ENCODE data around the gene ALAS1.

DNA sequence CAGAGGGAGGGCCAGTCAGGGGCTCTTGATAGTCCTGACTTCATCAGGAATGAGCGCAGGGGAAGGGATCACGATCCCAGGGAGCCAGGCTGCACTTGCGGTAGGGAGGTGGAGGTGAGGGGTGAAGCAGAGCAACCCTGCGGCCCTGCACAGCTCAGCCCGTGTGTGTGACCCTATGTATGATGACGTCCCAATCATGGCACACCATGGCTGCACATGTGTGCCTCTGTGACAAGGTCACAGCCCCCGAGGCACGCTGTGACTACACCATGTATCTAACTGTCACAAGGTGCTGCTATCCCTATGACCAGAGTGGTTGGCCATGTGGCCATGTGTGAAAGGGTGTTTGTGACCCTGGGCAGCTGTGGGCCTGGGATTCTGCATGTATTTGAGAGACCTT is 13.3 kb upstream of the ALAS1 start:
- TF ChIP-seq, protein P1, sequence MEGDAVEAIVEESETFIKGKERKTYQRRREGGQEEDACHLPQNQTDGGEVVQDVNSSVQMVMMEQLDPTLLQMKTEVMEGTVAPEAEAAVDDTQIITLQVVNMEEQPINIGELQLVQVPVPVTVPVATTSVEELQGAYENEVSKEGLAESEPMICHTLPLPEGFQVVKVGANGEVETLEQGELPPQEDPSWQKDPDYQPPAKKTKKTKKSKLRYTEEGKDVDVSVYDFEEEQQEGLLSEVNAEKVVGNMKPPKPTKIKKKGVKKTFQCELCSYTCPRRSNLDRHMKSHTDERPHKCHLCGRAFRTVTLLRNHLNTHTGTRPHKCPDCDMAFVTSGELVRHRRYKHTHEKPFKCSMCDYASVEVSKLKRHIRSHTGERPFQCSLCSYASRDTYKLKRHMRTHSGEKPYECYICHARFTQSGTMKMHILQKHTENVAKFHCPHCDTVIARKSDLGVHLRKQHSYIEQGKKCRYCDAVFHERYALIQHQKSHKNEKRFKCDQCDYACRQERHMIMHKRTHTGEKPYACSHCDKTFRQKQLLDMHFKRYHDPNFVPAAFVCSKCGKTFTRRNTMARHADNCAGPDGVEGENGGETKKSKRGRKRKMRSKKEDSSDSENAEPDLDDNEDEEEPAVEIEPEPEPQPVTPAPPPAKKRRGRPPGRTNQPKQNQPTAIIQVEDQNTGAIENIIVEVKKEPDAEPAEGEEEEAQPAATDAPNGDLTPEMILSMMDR (IDR thresholded peaks at IDR 0.05): no peak
- no peak for TF ChIP-seq POLR2AphosphoS5 (IDR thresholded peaks at IDR 0.05)
- no peak for TF ChIP-seq POLR2A (IDR thresholded peaks at IDR 0.05)

Measured in gastroesophageal sphincter (tissue), 3 donors.